ENCODE data around the gene DNASE1L3.
A peak's percentile ranks its signal among the peaks of the same experiment; 100 is the strongest.
"Not testable (repeated sequence)": the region's sequence is repeated elsewhere in the genome, so short reads cannot be mapped to it uniquely, and the experiment has no call there.

Gene DNASE1L3

GRCh38 chr3:58235970-58236369 is 25.2 kb upstream of the DNASE1L3 start:
- DNase-seq (ENCODE audit: low read depth), result no peak

- DNase-seq (ENCODE audit: low read depth), result no peak
Measured at GRCh38 chr3:58234516-58234931, 23.8 kb upstream of the DNASE1L3 start.

GRCh38 chr3:58231666-58232065 is 20.9 kb upstream of the DNASE1L3 start:
- DNase-seq (ENCODE audit: low read depth), result no peak

- no peak for DNase-seq (ENCODE audit: low read depth)
Measured at GRCh38 chr3:58230876-58231552, 20.2 kb upstream of the DNASE1L3 start.

GRCh38 chr3:58227933-58228332 is 17.2 kb upstream of the DNASE1L3 start:
- DNase-seq (ENCODE audit: low read depth), result not testable (repeated sequence)

GRCh38 chr3:58223855-58224254 is 13.1 kb upstream of the DNASE1L3 start:
- DNase-seq (ENCODE audit: low read depth), result no peak

GRCh38 chr3:58222161-58222724 is 11.5 kb upstream of the DNASE1L3 start:
- no peak for DNase-seq (ENCODE audit: low read depth)

GRCh38 chr3:58218904-58219303 is 8.1 kb upstream of the DNASE1L3 start:
- no peak for DNase-seq (ENCODE audit: low read depth)

- peak; percentile 47 for DNase-seq (ENCODE audit: low read depth)
Measured at GRCh38 chr3:58217209-58217811, 6.5 kb upstream of the DNASE1L3 start.

GRCh38 chr3:58216496-58217195 is 5.9 kb upstream of the DNASE1L3 start:
- no peak for DNase-seq (ENCODE audit: low read depth)

- no peak for DNase-seq (ENCODE audit: low read depth)
Measured at GRCh38 chr3:58215317-58216025, 4.7 kb upstream of the DNASE1L3 start.

- DNase-seq (ENCODE audit: low read depth), result peak; percentile 38
Measured at GRCh38 chr3:58214484-58215316, 3.9 kb upstream of the DNASE1L3 start.

- DNase-seq (ENCODE audit: low read depth), result no peak
Measured at GRCh38 chr3:58209933-58210332, 839 bp downstream of the DNASE1L3 start.

- no peak for DNase-seq (ENCODE audit: low read depth)
Measured at GRCh38 chr3:58207954-58208353, 2.8 kb downstream of the DNASE1L3 start.

- DNase-seq (ENCODE audit: low read depth), result peak; percentile 24
Measured at GRCh38 chr3:58206406-58207011, 4.3 kb downstream of the DNASE1L3 start.

- no peak for DNase-seq (ENCODE audit: low read depth)
Measured at GRCh38 chr3:58205981-58206380, 4.8 kb downstream of the DNASE1L3 start.

- DNase-seq (ENCODE audit: low read depth), result no peak
Measured at GRCh38 chr3:58204720-58205119, 6.1 kb downstream of the DNASE1L3 start.

- DNase-seq (ENCODE audit: low read depth), result no peak
Measured at GRCh38 chr3:58203541-58203940, 7.2 kb downstream of the DNASE1L3 start.

- DNase-seq (ENCODE audit: low read depth), result no peak
Measured at GRCh38 chr3:58202917-58203360, 7.8 kb downstream of the DNASE1L3 start.

GRCh38 chr3:58201451-58201850 is 9.3 kb downstream of the DNASE1L3 start:
- DNase-seq (ENCODE audit: low read depth), result not testable (repeated sequence)

- no peak for DNase-seq (ENCODE audit: low read depth)
Measured at GRCh38 chr3:58200846-58201355, 9.9 kb downstream of the DNASE1L3 start.

All from activated T-cell treated with anti-CD3 and anti-CD28 coated beads for 48 hours (primary cell).